ENCODE measurements around the gene NFE2L3. TPM values are rescaled to one million over a fixed set of nuclear protein-coding genes. Genes with fewer than 3 reads are reported as not detected.

NFE2L3 gene
- total and polyA plus RNA-seq, 12 donors = 0.16 to 4.9 (median 0.83) TPM

GRCh38 chr7:26201247-26202018, 49.4 kb downstream of the NFE2L3 start, which contains the start of gene CBX3:
CBX3 (plus strand) TSS chr7:26201745; CDS start chr7:26202999, 1,254 bp downstream.
- Histone ChIP-seq H3K27ac (peak within 1 kb of the TSS; percentile 93 to 100 (median 99)), H3K27me3 (no peaks in the 10 kb centered on the region), H3K4me1 (replicated peaks in 1 of 2) (peaks cover 27 to 47% of the 10 kb centered on the region in 2 donors), H3K36me3 (replicated peaks in 1 of 2) (peaks cover 0 to 18% of the 10 kb centered on the region in 2 donors), H3K4me3 (peak within 1 kb of the TSS; percentile 60 to 100 (median 88)), H3K9me3 (replicated peaks in 1 of 3) (no peaks in the 10 kb centered on the region)
- DNase-seq = peak; percentile 88 to 94 (median 91)
- TF ChIP-seq POLR2A (IDR thresholded peaks at IDR 0.05) (peak; percentile 77 to 89), CTCF (IDR thresholded peaks at IDR 0.05) (no peak)
- intact Hi-C loops (cut with DNase I) = no loop called here
- WGBS, 4 donors = 0 to 5% (median 1%) methylated on average over 7 to 86 of the region's 86 CpGs

GRCh38 chr7:26202019-26202990, 50.3 kb downstream of the NFE2L3 start:
- Histone ChIP-seq H3K27me3 (no peaks in the 10 kb centered on the region), H3K4me3 (peak overlapping the region; percentile 60 to 100 (median 88)), H3K4me1 (replicated peaks in 1 of 2) (peaks cover 18 to 38% of the 10 kb centered on the region in 2 donors), H3K9me3 (replicated peaks in 1 of 3) (no peaks in the 10 kb centered on the region), H3K36me3 (replicated peaks in 1 of 2) (peaks cover 0 to 18% of the 10 kb centered on the region in 2 donors), H3K27ac (peak overlapping the region; percentile 85 to 100 (median 99))
- intact Hi-C loops (cut with DNase I) = no loop called here
- TF ChIP-seq CTCF (IDR thresholded peaks at IDR 0.05) (no peak), POLR2A (IDR thresholded peaks at IDR 0.05) (peak in 1 of 2 donors; percentile 4)
- DNase-seq = peak; percentile 42 to 79 (median 65)
- 1 to 2% (median 1%) methylated on average over 16 to 67 of the region's 68 CpGs for WGBS, 4 donors

- DNase-seq = no peak
- Histone ChIP-seq H3K4me1 (replicated peaks in 1 of 2) (peaks cover 14 to 31% of the 10 kb centered on the region in 2 donors), H3K27me3 (no peaks in the 10 kb centered on the region), H3K9me3 (replicated peaks in 1 of 3) (no peaks in the 10 kb centered on the region), H3K36me3 (replicated peaks in 1 of 2) (peaks cover 0 to 19% of the 10 kb centered on the region in 2 donors), H3K27ac (peak overlapping the region in 2 of 5 donors; percentile 99 to 100), H3K4me3 (peak overlapping the region in 1 of 4 donors; percentile 60)
- TF ChIP-seq CTCF (IDR thresholded peaks at IDR 0.05) (no peak), POLR2A (IDR thresholded peaks at IDR 0.05) (no peak)
- 1 to 8% (median 5%) methylated on average over 2 of the region's 2 CpGs for WGBS, 4 donors
- intact Hi-C loops (cut with DNase I) = no loop called here
Observed at GRCh38 chr7:26203016-26203415, 51.0 kb downstream of the NFE2L3 start.

GRCh38 chr7:26208040-26208439, 56.0 kb downstream of the NFE2L3 start:
- intact Hi-C loops (cut with DNase I) = no loop called here
- no peak for TF ChIP-seq CTCF (IDR thresholded peaks at IDR 0.05)
- no peak for TF ChIP-seq POLR2A (IDR thresholded peaks at IDR 0.05)
- Histone ChIP-seq H3K36me3 (replicated peaks in 1 of 2) (peaks cover 0 to 64% of the 10 kb centered on the region in 2 donors), H3K4me3 (no peak overlapping the region), H3K27ac (no peak overlapping the region), H3K4me1 (replicated peaks in 1 of 2) (peaks cover 9 to 27% of the 10 kb centered on the region in 2 donors), H3K27me3 (no peaks in the 10 kb centered on the region), H3K9me3 (replicated peaks in 1 of 3) (no peaks in the 10 kb centered on the region)
- DNase-seq = no peak
- 69 to 85% (median 72%) methylated on average over 5 of the region's 5 CpGs for WGBS, 4 donors
